ENCODE data around the gene MRPL51. TPM values are rescaled to one million over a fixed set of nuclear protein-coding genes. Genes with fewer than 3 reads are reported as not detected.

MRPL51 gene
- total and polyA plus RNA-seq, 8 donors, result 129 to 170 (median 141) TPM

- Histone ChIP-seq H3K9me3 (no peaks in the 10 kb centered on the region), H3K27ac (peak overlapping the region; percentile 96 to 98), H3K4me3 (peak overlapping the region; percentile 64 to 75), H3K27me3 (no peaks in the 10 kb centered on the region), H3K4me1 (peaks cover 7 to 26% of the 10 kb centered on the region in 2 donors), H3K36me3 (peaks cover 0 to 48% of the 10 kb centered on the region in 2 donors)
- ATAC-seq, result peak; percentile 25
- no peak for TF ChIP-seq CTCF (IDR thresholded peaks at IDR 0.05)
- DNase-seq, result no peak
- intact Hi-C loops (cut with DNase I), result loop anchor here in 1 of 2 donors (10.0 kb wide), 1 partner anchor 128 kb away; no protein-coding TSS in a partner anchor
These were observed 40.0 kb downstream of the MRPL51 start for GRCh38 chr12:6452944-6453630.

GRCh38 chr12:6452245-6452943 lies 40.7 kb downstream of the MRPL51 start:
- H3K27me3 ChIP-seq, result no peaks in the 10 kb centered on the region
- peak overlapping the region; percentile 64 to 75 for H3K4me3 ChIP-seq
- H3K9me3 ChIP-seq, result no peaks in the 10 kb centered on the region
- DNase-seq (peak in 1 of 4 donors; percentile 61), ATAC-seq (peak; percentile 47)
- peaks cover 7 to 26% of the 10 kb centered on the region in 2 donors for H3K4me1 ChIP-seq
- H3K36me3 ChIP-seq, result peaks cover 0 to 45% of the 10 kb centered on the region in 2 donors
- intact Hi-C loops (cut with DNase I), result loop anchor here in 1 of 2 donors (10.0 kb wide), 1 partner anchor 128 kb away; no protein-coding TSS in a partner anchor
- no peak for TF ChIP-seq CTCF (IDR thresholded peaks at IDR 0.05)
- peak overlapping the region; percentile 96 to 98 for H3K27ac ChIP-seq

- intact Hi-C loops (cut with DNase I), result loop anchor here in 1 of 2 donors (10.0 kb wide), 1 partner anchor 127 kb away; no protein-coding TSS in a partner anchor
These were observed 41.5 kb downstream of the MRPL51 start, which contains the start of gene TAPBPL for GRCh38 chr12:6451348-6452244. TSS of gene TAPBPL (plus strand) at chr12:6452042. CDS start at chr12:6452249, 207 bp downstream.

GRCh38 chr12:6450869-6451347 lies 42.2 kb downstream of the MRPL51 start:
- Histone ChIP-seq H3K27ac (peak overlapping the region; percentile 96 to 98), H3K9me3 (no peaks in the 10 kb centered on the region), H3K27me3 (no peaks in the 10 kb centered on the region), H3K36me3 (peaks cover 0 to 37% of the 10 kb centered on the region in 2 donors), H3K4me3 (peak overlapping the region; percentile 64 to 75), H3K4me1 (peaks cover 7 to 26% of the 10 kb centered on the region in 2 donors)
- TF ChIP-seq CTCF (IDR thresholded peaks at IDR 0.05), result no peak
- ATAC-seq (peak; percentile 6), DNase-seq (no peak)
- intact Hi-C loops (cut with DNase I), result loop anchor here in 1 of 2 donors (10.0 kb wide), 1 partner anchor 126 kb away; no protein-coding TSS in a partner anchor

More at GRCh38 chr12:6451348-6452244, 41.5 kb downstream of the MRPL51 start, which contains the start of gene TAPBPL:
- H3K4me1 ChIP-seq, result peaks cover 7 to 26% of the 10 kb centered on the region in 2 donors
- H3K36me3 ChIP-seq, result peaks cover 0 to 44% of the 10 kb centered on the region in 2 donors
- TF ChIP-seq CTCF (IDR thresholded peaks at IDR 0.05), result no peak
- peak within 1 kb of the TSS; percentile 64 to 75 for H3K4me3 ChIP-seq
- peak; percentile 92 for ATAC-seq
- peak; percentile 82 to 91 (median 88) for DNase-seq
- peak within 1 kb of the TSS; percentile 96 to 98 for H3K27ac ChIP-seq
- no peaks in the 10 kb centered on the region for H3K27me3 ChIP-seq
- H3K9me3 ChIP-seq, result no peaks in the 10 kb centered on the region

Data from left lung (tissue), 10 donors.